ENCODE results near the gene IL3RA.
"Not testable (repeated sequence)": the region's sequence is repeated elsewhere in the genome, so short reads cannot be mapped to it uniquely, and the experiment has no call there.

The IL3RA gene

GRCh38 chrX:1336331-1336943 lies at the start of gene IL3RA:
TSS of gene IL3RA (plus strand) at chrX:1336785. CDS start at chrX:1341766, 4,981 bp downstream.
- DNase-seq = no peak

GRCh38 chrX:1289535-1289934 lies 47.0 kb upstream of the IL3RA start:
- no peak for DNase-seq

- no peak for DNase-seq
Observed at GRCh38 chrX:1291110-1291740, 45.4 kb upstream of the IL3RA start.

DNA sequence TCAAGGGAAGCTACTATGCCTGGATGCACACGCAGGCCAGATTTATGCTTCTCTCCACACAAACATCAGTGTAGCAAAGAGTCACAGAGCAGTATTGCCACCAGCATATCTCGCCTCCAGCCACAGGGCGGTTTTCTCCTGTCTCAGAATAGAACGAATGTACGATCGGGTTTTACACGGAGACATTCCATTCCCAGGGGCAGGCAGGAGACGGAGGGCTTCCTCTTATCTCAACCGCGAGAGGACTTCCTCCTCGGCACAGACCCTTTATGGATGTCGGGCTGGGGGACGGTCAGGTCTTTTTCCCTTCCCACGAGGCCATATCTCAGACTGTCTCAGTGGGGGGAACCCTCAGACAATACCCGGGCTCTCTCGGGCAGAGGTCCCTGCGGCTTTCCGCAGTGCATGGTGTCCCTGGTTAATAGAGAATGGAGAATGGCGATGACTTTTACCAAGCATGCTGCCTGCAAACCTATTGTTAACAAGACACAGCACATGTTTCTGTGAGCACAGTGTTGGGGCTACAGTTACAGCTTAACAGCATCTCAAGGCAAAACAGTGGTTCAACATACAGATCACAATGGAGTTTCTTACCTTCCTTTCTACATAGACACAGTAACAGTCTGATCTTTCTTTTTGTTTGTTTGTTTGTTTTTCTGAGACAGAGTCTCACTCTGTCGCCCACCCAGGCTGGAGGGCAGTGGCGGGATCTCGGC lies 43.9 kb upstream of the IL3RA start:
- no peak for DNase-seq

DNA sequence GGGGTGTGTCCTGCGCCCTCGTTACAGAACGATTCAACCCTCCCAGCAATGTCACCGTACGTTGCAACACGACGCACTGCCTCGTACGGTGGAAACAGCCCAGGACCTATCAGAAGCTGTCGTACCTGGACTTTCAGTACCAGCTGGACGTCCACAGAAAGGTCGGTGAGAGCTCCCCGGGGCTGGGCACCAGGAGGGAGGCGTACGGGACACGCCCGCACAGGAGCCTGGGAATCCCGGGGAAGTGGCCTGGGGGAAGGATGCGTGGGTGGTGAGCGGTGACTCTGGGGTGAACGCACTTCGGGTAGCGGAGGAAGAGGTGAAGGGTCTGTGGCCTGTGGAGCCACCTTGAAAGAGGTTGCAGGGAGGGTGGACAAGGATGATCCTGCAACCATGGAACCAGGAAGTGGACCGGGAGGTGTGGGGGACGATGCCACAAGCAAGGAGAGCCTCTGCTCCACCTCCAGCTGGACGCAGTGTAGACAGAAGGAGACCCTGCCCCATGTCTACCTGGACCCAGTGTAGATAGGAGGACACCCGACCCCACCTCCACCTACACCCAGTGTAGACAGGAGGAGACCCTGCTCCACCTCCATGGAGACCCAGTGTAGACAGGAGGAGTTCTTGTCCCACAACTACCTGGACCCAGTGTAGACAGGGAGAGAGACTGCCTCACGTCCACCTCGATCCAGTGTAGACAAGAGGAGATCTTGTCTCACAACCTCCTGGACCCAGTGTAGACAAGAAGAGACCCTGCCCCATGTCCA lies 42.1 kb upstream of the IL3RA start:
- no peak for DNase-seq

GRCh38 chrX:1295550-1295949 lies 41.0 kb upstream of the IL3RA start:
- DNase-seq = no peak

DNA sequence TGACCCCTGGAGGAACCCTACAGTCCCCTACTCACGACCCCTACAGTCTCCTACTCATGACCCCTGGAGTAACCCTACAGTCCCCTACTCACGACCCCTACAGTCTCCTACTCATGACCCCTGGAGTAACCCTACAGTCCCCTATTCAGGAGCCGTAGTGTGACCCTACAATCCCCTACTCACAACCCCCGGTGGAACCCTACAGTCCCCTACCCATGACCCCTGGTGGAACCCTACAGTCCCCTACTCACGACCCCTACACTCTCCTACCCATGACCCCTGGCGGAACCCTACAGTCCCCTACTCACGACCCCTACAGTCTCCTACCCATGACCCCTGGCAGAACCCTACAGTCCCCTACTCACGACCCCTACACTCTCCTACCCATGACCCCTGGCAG lies 39.0 kb upstream of the IL3RA start:
- not testable (repeated sequence) for DNase-seq

DNA sequence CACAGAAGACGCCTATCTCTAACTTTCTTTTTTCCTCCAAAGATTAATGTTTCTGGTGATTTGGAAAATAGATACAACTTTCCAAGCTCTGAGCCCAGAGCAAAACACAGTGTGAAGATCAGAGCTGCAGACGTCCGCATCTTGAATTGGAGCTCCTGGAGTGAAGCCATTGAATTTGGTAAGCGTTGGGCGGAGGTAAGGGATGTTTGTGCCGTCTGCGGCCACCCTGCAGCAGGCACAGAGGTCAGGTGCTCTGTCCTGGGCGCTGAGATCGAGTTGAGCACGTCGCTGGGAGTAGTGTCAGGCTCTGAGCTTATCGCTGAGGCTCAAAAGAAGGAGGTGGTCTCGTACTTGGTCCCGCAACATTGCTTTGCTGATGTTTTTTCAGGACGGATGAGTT lies 36.1 kb upstream of the IL3RA start:
- DNase-seq = no peak

DNA sequence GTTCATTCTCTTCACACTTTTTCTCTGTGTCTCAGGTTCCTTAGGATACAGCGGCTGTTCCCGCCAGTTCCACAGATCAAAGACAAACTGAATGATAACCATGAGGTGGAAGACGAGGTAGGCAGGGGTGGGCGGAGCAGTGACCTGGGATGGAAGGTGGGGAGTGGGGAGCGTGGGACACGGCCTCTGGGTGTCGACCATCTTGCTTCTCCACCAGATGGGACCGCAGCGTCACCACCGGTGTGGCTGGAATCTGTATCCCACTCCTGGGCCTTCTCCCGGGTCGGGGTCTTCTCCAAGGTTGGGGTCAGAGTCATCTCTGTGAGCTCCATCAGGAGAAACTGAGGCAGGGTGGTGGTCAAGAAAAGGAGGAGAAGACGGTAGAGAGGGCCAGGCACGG lies 31.2 kb upstream of the IL3RA start:
- no peak for DNase-seq

GRCh38 chrX:1306909-1307625 lies 29.5 kb upstream of the IL3RA start:
- no peak for DNase-seq

DNA sequence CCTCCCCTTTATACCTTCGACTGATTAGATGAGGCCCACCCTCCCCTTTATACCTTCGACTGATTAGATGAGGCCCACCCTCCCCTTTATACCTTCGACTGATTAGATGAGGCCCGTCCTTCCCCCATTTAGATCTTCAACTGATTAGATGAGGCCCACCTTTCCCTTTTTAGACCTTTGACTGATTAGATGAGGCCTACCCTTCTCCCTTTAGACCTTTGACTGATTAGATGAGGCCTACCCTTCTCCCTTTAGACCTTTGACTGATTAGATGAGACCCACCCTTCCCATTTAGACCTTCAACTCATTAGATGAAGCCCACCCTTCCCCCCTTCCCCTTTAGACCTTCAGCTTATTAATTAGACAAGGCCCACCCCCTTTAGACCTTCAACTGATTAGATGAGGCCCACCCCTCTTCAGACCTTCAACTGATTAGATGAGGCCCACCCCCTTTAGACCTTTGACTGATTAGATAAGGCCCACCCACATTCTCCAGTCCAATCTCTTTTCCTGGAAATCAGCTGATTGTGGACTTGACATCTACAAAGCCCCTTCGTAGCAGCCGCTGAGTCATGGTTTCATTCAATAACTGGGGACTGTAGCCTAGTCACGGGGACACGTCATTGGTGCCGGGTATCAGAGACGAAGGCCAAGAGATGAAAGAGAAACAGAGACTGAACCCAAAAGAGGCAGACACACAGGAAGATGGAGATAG lies 28.8 kb upstream of the IL3RA start:
- DNase-seq = no peak

DNA sequence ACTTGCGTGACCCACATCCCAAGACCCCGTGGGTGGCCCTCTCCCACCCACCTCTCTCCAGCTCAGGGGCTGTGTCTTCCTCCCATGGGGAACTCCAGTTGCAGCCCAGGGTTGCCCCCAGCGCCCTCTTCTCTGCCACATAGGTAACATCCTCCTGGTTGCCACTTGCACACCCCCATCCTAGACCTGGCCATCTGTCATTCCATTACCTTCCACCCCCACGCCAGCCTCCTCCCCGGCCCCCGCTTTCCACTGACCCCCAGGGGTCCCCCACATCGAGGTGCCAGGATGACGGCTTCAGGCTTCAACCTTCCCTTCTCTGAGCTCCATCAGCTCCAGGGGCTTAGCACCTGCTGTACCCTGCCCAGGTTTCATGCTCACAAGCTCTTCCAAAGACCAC lies 28.1 kb upstream of the IL3RA start:
- no peak for DNase-seq

GRCh38 chrX:1308917-1309316 lies 27.7 kb upstream of the IL3RA start:
- DNase-seq = not testable (repeated sequence)

DNA sequence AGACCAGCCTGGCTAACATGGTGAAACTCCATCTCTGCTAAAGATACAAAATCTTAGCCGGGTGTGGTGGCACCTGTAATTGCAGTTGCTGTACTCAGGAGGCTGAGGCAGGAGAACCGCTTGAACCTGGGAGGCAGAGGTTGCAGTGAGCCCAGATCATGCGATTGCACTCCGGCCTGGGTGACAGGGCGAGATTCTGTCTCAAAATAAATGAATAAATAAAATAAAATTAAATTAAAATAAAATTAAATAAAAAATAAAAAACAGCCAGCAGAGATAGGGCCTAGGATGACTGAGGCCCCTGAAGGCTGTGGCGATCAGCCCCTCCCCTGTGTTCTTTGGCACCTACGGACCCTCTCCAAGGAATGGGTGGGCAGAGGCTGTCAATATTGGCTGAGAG lies 22.8 kb upstream of the IL3RA start:
- no peak for DNase-seq

- no peak for DNase-seq
Observed at GRCh38 chrX:1316527-1316926, 20.1 kb upstream of the IL3RA start.

DNA sequence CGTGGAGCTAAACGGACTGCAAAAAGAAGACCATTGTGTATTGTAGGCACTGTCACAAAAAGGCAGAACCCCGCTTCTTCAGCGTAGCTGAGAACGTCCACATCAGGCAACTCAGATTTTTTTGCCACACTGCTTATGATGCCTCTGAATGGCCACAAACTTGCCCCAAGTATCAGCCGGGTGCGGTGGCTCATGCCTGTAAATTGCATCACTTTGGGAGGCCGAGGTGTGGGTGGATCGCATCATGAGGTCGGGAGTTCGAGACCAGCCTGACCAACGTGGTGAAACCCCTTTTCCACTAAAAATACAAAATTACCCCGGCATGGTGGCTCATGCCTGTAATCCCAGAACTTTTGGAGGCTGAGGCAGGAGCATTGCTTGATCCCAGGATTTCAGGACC lies 14.9 kb upstream of the IL3RA start:
- no peak for DNase-seq

GRCh38 chrX:1322393-1322792 lies 14.2 kb upstream of the IL3RA start:
- no peak for DNase-seq

DNA sequence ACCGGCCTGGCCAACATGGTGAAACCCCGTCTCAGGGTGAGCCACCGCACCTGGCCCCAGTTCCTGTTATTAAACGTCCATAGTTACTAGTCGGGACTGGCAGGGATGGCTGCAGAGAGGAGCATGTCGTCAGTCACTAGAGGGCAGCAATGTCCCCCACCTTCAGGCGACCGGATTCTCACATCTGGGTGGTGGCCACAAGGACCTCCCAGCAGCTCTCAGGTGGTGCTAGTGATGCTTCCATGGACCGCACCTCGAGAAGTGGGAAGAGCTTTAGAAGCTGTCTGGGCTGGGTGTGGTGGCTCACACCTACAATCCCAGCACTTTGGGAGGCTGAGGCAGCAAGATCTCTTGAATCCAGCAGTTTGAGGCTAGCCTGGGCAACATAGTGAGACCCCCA lies 13.3 kb upstream of the IL3RA start:
- DNase-seq = no peak

DNA sequence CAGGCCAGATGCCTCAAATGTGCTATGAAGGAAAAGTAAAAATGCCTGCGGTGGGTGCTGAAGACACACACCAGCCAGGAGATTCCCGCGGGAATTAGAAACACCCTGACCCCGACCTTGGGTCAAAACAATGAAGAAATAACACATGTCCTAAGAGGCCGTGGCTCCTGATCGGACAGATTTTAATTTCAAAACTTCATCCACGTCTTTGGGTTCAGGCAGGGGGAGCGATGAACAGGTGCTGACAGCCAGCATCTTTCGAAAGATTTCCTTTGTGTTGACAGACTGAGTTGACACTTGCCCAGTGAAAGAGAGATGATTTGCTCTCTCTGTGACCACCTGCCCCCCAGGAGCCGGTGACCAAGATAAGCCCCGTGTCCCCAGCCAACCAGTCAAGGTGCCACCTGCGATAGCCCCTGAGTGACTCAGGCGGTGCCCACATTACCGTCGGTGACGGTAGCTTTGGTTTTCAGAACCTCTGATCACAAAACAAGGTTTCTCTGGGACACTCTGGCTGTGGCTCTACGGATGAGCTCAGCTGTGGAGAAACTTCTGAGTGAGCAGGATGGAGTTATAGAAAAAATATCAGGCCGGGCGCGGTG lies 11.0 kb upstream of the IL3RA start:
- no peak for DNase-seq

GRCh38 chrX:1327651-1328304 lies 8.8 kb upstream of the IL3RA start:
- no peak for DNase-seq

GRCh38 chrX:1330605-1331004 lies 6.0 kb upstream of the IL3RA start:
- no peak for DNase-seq
